GM12873 (cell line): ENCODE results near the gene SIT1.

Experiments
- TF ChIP-seq, protein P1 (sequence below): IDR thresholded peaks from 2 replicates; pipeline ENCODE4 v1.5.1; 2012; ENCODE audit warnings: low read depth, mild to moderate bottlenecking, moderate library complexity, low read length, control low read depth; ENCODE audit not compliant: insufficient read depth; ENCODE audit errors: missing control alignments

The SIT1 gene

DNA sequence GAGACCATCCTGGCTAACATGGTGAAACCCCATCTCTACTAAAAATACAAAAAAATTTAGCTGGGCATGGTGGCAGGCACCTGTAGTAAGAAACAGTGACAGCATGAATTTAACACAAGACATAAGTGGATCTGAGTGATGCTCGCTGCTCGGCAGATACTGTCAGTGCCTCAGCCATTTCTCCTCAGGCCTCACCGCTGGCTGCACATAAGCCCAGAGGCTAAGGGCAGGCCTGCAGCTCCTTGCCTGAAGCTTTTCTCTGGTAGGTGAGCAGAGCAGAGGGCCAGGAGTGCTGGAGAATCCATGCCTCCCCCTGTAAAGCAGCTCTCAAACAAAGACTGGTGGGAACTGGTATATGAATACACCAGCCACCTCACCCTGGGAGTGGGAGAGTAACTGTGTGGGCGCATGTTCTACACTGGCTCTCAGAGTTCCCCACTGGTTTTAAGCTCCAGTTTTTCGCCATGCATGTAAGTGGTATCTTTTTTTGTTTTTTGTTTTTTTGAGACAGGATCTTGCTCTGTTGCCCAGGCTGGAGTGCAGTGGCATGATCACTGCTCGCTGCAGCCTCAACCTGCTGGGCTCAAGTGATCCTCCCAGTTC lies 22.2 kb downstream of the SIT1 start:
- TF ChIP-seq, protein P1, sequence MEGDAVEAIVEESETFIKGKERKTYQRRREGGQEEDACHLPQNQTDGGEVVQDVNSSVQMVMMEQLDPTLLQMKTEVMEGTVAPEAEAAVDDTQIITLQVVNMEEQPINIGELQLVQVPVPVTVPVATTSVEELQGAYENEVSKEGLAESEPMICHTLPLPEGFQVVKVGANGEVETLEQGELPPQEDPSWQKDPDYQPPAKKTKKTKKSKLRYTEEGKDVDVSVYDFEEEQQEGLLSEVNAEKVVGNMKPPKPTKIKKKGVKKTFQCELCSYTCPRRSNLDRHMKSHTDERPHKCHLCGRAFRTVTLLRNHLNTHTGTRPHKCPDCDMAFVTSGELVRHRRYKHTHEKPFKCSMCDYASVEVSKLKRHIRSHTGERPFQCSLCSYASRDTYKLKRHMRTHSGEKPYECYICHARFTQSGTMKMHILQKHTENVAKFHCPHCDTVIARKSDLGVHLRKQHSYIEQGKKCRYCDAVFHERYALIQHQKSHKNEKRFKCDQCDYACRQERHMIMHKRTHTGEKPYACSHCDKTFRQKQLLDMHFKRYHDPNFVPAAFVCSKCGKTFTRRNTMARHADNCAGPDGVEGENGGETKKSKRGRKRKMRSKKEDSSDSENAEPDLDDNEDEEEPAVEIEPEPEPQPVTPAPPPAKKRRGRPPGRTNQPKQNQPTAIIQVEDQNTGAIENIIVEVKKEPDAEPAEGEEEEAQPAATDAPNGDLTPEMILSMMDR, result no peak

DNA sequence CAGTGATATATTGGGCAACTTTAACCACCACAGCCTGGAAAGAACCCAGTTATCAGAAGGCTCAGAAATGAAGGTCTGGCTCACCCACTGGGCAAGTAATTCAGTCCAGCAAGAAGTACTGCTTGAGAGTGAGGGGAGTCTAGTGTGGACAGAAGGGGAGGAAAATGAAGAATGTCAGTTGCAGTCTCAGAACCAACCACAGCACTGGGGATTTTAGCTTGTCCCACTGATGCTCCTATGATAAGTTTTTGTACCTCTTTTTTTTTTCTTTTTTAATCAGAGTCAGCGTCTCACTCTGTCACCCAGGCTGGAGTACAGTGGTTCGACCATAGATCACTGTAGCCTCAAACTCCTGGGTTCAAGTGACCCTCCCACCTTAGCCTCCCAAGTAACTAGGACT lies 23.2 kb downstream of the SIT1 start:
- TF ChIP-seq, protein P1, result no peak

DNA sequence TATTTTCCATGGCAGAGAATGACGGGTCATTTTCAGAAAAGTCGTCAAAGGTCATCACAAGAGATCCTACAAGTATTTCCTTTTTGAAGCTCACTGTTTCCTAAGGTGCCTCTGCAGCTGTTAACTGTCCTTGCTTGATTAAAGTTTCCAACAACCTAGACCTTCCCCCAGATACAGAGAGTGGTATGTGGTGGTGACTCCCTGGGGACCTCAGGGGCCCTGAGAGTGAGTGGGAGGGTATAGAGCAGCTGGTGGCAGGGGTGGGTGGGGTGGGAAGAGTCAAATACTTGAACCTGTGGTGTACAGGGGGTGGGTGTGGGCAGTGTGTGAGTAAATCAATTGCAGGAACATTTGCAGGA lies 31.0 kb downstream of the SIT1 start:
- TF ChIP-seq, protein P1, result no peak

DNA sequence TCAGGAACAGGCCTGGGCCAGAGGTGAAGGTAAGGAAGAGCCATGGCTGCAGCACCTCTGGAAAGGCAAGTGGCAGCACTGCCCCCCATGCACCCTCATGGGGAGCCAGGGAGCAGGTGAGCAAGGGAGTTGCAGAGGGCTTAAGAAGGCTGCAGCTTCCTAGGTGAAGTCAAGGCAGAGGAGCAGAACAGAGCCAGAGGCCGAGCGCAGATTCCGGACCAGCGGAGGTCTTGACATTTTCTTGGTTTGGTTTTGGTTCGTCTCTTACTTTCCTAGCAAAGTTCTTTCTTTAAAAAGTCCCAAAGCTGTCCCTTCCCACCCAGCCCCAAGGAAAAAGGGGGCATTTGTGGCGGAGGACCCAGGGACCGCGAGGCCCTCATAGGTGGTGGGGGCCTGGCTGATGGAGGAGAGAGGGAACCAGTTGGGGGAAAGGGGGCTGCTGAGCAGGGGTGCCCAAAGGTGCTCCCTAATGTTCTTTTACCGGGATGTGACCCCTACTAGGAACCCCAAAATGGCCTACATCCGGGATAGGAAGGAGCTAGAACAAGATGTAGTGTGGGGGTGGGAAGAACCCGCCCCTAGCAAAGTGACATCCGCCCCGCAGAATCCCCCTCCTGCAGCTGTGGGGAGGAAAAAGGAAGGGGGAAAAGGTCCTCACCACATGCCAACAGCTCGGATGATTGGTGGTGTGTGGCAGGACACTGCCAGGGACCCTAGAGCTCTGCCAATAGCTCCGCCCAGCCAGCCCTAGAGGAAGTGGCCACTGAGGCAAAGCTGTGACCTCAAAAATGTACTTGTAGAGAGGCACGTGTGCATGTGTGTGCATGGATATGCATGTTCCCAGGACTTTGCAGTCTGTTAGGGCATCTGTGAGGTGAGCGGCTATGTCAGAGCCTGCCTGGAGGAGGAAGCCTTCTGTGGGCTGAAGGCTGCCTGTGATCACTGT lies 31.6 kb downstream of the SIT1 start:
- TF ChIP-seq, protein P1, result no peak

DNA sequence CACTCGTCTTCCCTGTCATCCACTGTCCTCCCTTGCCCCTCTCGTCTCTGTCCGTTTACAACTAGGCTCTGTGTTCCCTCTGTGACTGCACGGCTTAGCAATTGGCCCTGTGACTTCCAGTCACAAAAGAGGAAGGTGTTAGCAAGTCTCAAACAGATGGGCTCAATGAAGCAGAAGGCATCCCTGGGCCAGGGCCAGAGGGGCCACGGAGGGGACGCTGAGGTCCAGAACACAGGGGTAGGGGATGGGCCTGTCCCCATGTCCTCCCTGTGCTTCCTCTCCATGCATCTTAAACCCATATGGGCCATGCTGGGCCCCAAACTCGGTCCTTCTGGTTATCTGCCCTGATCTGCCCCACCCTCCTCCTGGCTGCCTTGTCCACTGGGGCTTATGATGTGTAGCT lies 32.4 kb downstream of the SIT1 start, which contains the start of gene CD72:
Gene CD72, minus strand, starts transcription at position 89 of the 403 bp plus-strand sequence. CDS start 110 bp downstream, outside the sequence.
- TF ChIP-seq, protein P1, result no peak

DNA sequence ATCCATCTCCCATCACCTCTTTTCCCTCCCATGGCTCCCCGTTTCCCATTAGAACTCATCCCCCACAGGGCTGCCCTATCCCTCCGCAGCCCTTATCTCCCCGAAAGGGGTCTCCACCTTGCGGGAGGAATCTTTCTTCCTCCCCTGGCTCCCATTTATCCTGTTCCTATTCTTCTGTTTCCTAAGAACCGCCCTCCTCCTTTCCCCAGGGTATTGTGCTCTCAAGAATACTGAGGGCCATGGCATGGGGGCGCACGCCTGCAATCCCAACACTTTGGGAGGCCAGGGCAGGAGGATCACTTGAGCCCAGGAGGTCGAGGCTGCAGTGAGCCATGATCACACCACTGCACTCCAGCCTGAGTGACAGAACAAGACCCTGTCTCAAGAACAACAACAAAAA lies 33.2 kb downstream of the SIT1 start:
- TF ChIP-seq, protein P1, result no peak

DNA sequence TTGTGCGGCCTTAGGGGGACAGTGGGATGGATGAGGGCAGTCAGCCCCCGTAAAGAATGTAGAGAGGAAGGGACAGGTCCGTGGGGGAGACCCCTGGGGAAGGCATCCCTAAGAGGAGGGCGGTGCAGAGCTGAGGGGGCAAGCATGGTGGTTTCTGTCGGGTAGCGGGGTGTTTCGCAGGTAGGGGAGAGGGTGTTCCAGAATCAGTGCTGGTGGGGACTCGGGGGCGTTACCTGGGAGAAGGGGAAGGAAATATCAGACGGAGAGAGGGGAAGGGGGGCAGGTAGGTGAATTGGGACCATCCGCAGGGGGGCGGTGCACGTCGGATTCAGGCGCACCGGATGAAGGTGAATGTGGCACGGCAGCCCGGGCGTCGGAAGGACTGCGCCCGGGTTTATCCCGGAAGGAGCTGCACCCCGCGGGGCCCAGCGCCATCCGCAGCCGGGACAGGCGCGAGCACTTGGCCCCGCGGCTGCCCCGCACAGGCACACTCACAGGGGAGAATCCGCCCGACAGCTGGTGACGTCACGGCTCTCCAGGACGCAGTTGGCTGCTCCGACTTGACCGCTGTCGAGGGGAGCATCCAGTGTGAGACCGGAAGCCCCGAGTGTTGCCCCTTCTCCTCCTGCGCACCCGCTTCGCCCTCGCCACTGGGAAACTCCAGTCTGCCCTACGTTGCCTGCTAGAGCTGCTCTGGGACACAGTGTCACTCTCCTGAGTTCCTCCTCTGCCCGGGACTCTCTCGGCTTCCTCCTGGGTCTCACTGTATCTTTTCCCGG lies 33.9 kb downstream of the SIT1 start:
- TF ChIP-seq, protein P1, result peak; percentile 48
